Kidney (tissue), 14 donors: Measurements from ENCODE around the gene IQSEC1. TPM values are rescaled to one million over a fixed set of nuclear protein-coding genes. Genes with fewer than 3 reads are reported as not detected.

Experiments used
- DNase-seq, 5 donors: peaks; one replicate each; pipeline ENCODE4 v3.0.0-alpha.2; 2013 to 2020
- FAIRE-seq: peaks from 2 replicates; lab custom pipeline; 2012; peaks lifted over from hg19 to GRCh38; lab: Jason Lieb, UNC
- H3K27ac ChIP-seq, 2 donors: one replicate each; pipeline ENCODE4 v1.7.0; 2013; ENCODE audit warnings: low read depth in 2 of 2, low read length in 2 of 2, inconsistent platforms in 1 of 2
- H3K27me3 ChIP-seq: one replicate; pipeline ENCODE4 v1.7.1; 2013; ENCODE audit warnings: low read length, inconsistent platforms; ENCODE audit not compliant: control insufficient read depth, insufficient read depth
- H3K36me3 ChIP-seq, 3 donors: one replicate each; pipeline versions ENCODE4 v1.7.0 to v1.7.1; 2013; ENCODE audit warnings: low read length in 3 of 3, control low read depth in 1 of 3, inconsistent platforms in 1 of 3; ENCODE audit not compliant: insufficient read depth in 3 of 3, control insufficient read depth in 2 of 3
- H3K4me1 ChIP-seq, 3 donors: one replicate each; pipeline versions ENCODE4 v1.7.0 to v1.7.1; 2013; ENCODE audit warnings: low read length in 3 of 3, inconsistent platforms in 1 of 3, low read depth in 1 of 3; ENCODE audit not compliant: control insufficient read depth in 2 of 3, insufficient read depth in 2 of 3
- H3K4me3 ChIP-seq, 3 donors: one replicate each; pipeline versions ENCODE4 v1.7.0 to v1.8.1; 2013; ENCODE audit warnings: low read length in 3 of 3, control low read depth in 1 of 3, inconsistent platforms in 1 of 3
- H3K9ac ChIP-seq, 3 donors: one replicate each; pipeline versions ENCODE4 v1.7.0 to v1.7.1; 2013; ENCODE audit warnings: low read length in 3 of 3, control low read depth in 1 of 3, inconsistent platforms in 1 of 3
- H3K9me3 ChIP-seq, 3 donors: one replicate each; pipeline versions ENCODE4 v1.7.0 to v1.7.1; 2013; ENCODE audit warnings: low read length in 3 of 3, control low read depth in 1 of 3, inconsistent platforms in 1 of 3; ENCODE audit not compliant: control insufficient read depth in 2 of 3, insufficient read depth in 1 of 3
- intact Hi-C: fragments of 100-400 bp; cut with DNase I; formaldehyde crosslinking; loops from one replicate; pipeline ENCODE4 v1.11.1; 2022
- polyA plus RNA-seq: library from polyadenylated mRNA; stranded (reverse); fragments of 350-450 nt; fragmentation: Illumina TruSeq; extraction: RNeasy Lipid Tissue Mini Kit (QIAGEN cat#74804); gene quantifications from one replicate; pipeline ENCODE4 v1.2.3, GENCODE V29; 2014; ENCODE audit warnings: low read depth, low replicate concordance; ENCODE audit not compliant: insufficient read depth
- total RNA-seq: library from RNA; stranded (reverse); fragmentation: NEBNext Ultra II Directional; extraction: Animal tissue kit (Norgen Biotek cat#: 25700); gene quantifications from one replicate; pipeline ENCODE4 v1.2.1, GENCODE V29; 2021
- TF ChIP-seq, protein P1 (sequence below): IDR thresholded peaks from 3 replicates; pipeline ENCODE4 v1.5.1; 2012; ENCODE audit warnings: mild to moderate bottlenecking, moderate library complexity, borderline replicate concordance; ENCODE audit not compliant: insufficient read depth; ENCODE audit errors: extremely low read depth
- donor health status: control.
- donor health status: control.
- donor health status: control.
- donor health status: control.
- donor health status: control.
- donor health status: DM: yes; HTN: yes; CAD: no.
- donor health status: Normal renal cell carcinoma (clear cell type).

IQSEC1 gene
- total and polyA plus RNA-seq, 2 donors from 2014 or later: 15.1 to 45.7 TPM

DNA sequence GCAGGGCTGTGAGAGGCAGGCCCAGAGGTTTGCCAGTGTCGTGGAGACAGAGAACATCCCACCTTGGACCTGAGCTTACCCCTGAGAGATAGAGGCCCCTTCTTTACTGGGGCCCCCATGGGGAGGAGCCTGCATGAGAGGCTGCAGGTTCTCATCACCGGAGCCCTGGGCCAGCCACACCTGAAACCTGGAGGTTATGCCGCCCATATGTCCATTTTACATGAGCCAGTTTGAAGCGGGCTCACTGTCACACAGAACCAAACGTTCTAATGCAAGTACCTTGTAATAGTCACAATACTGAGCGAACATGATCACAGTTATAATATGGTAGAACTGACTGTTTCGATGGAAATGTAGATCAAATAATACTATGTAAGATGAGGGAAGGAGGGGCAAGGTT, 6.3 kb upstream of the IQSEC1 start:
- Histone ChIP-seq H3K9ac (no peak overlapping the region), H3K4me3 (no peak overlapping the region), H3K4me1 (no peaks in the 10 kb centered on the region), H3K9me3 (no peaks in the 10 kb centered on the region), H3K36me3 (no peaks in the 10 kb centered on the region), H3K27me3 (peaks cover 11% of the 10 kb centered on the region), H3K27ac (no peak overlapping the region)
- no peak for DNase-seq
- TF ChIP-seq, protein P1, sequence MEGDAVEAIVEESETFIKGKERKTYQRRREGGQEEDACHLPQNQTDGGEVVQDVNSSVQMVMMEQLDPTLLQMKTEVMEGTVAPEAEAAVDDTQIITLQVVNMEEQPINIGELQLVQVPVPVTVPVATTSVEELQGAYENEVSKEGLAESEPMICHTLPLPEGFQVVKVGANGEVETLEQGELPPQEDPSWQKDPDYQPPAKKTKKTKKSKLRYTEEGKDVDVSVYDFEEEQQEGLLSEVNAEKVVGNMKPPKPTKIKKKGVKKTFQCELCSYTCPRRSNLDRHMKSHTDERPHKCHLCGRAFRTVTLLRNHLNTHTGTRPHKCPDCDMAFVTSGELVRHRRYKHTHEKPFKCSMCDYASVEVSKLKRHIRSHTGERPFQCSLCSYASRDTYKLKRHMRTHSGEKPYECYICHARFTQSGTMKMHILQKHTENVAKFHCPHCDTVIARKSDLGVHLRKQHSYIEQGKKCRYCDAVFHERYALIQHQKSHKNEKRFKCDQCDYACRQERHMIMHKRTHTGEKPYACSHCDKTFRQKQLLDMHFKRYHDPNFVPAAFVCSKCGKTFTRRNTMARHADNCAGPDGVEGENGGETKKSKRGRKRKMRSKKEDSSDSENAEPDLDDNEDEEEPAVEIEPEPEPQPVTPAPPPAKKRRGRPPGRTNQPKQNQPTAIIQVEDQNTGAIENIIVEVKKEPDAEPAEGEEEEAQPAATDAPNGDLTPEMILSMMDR: no peak
- intact Hi-C loops: no loop called here
- FAIRE-seq: no peak

- intact Hi-C loops: no loop called here
- TF ChIP-seq, protein P1: no peak
- H3K9me3 ChIP-seq: no peaks in the 10 kb centered on the region
- no peaks in the 10 kb centered on the region for H3K4me1 ChIP-seq
- peaks cover 16% of the 10 kb centered on the region for H3K27me3 ChIP-seq
- FAIRE-seq (no peak), DNase-seq (no peak)
- no peak overlapping the region for H3K27ac ChIP-seq
- H3K4me3 ChIP-seq: no peak overlapping the region
- H3K9ac ChIP-seq: no peak overlapping the region
- H3K36me3 ChIP-seq: no peaks in the 10 kb centered on the region
These were observed 5.8 kb upstream of the IQSEC1 start for GRCh38 chr3:13079051-13079450.

DNA sequence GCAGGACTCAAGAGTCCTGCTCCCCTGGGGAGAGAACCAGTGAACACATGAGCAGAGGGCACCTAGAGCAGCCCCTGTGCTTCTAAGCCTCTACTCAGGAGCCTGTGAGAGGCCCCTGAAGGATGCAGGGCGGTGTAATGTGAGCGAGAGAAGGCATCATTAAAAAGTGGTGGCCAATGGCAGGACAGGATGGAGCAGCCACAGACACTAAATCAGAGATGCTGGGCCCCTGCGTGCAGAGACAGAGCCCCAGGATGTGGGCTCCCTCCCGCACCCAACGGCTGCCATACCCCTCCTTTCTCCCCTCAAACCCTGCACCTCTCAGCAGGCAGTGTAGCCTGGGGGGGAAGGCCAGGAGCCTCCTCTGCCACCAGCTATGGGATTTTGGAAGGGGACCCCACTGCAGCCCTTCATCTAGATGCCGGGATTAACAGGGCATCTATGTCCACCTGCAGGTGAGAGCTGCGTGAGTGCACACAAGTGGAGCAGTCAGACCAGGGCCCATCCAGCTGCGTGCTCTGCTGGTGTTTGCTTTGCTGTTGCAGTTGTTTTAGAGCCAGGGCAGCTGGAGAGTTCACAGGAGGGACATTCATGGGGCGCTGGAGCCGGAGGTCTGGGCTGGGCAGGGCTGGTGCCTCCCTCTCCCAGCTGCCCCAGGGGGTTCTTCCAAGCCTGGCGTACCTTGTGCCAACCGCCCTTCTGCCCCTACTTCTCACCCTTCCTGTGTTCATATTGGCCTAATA, 5.1 kb upstream of the IQSEC1 start:
- intact Hi-C loops: no loop called here
- no peaks in the 10 kb centered on the region for H3K4me1 ChIP-seq
- peak in 3 of 5 donors; percentile 43 to 55 (median 50) for DNase-seq
- FAIRE-seq: no peak
- no peak overlapping the region for H3K9ac ChIP-seq
- no peak overlapping the region for H3K27ac ChIP-seq
- no peaks in the 10 kb centered on the region for H3K36me3 ChIP-seq
- H3K9me3 ChIP-seq: no peaks in the 10 kb centered on the region
- TF ChIP-seq, protein P1: no peak
- no peak overlapping the region for H3K4me3 ChIP-seq
- peaks cover 21% of the 10 kb centered on the region for H3K27me3 ChIP-seq
